ENCODE results near the gene GLI2.
A peak's percentile ranks its signal among the peaks of the same experiment; 100 is the strongest.

The GLI2 gene

GRCh38 chr2:120715353-120715752, 20.3 kb upstream of the GLI2 start:
- no peak for FAIRE-seq

- FAIRE-seq = no peak
Observed at GRCh38 chr2:120715941-120716340, 19.7 kb upstream of the GLI2 start.

- FAIRE-seq = no peak
Observed at GRCh38 chr2:120716641-120717585, 18.8 kb upstream of the GLI2 start.

DNA sequence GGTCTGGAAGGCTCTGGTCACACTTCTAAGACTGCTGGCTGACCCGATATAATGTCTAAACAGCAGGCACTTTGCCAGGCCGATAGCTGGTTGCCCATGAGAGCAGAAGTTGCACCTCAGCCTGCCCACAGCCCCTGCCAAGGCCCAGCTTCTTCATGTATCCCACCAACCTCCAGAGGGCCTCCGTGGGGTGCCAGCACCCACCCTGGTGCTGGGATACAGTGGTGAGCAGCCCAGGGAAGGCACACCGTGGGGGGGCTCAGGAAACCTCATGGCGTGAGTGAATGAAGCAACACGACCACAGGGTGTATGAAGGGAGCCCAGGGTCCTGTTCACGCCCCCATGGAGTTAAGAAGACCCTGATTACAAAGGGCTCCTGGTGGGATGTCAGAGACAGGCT, 16.2 kb upstream of the GLI2 start:
- no peak for FAIRE-seq

- no peak for FAIRE-seq
Observed at GRCh38 chr2:120720231-120720630, 15.4 kb upstream of the GLI2 start.

- no peak for FAIRE-seq
Observed at GRCh38 chr2:120720746-120721375, 14.8 kb upstream of the GLI2 start.

- FAIRE-seq = no peak
Observed at GRCh38 chr2:120722246-120722567, 13.5 kb upstream of the GLI2 start.

DNA sequence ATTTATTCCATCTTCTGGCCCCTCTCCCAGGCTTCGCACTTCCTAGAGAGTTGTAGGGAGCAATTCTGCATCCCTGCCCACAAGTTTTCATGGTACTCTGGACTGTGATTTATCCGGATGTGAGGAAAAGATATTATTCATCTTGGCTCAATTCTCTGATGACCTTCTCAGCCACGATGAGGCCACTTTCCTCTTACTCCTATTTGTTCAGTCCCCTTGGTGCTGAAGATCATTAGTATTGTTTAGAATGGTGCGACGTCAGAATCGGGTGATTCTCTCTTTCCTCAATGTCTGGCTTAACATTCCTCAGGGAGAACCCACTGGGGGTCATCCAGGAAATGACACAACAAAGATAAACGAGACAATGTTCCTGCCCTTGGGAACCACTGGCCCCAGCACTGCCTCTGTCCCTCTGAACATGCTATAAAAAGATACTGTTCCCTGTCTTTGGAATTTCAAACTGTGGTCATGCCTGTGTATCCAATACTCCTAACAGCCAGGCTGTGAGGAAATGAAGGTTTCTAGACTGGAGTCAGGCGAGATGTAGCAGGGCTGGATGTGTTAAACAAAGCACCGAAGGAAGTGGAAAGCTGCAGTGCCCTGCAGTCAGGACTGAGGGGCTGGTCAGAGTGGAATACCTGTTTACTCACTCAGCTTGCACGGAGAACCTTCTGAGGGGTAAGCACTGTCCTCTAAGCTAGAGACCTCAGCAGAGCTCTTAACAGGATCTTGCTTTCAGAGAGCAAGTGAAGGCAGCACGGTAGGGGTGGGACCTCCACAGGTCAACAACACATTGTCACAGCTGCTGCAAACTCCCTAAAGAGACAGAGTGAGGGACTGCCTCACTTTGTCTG, 12.9 kb upstream of the GLI2 start:
- no peak for FAIRE-seq

GRCh38 chr2:120726245-120726644, 9.4 kb upstream of the GLI2 start:
- no peak for FAIRE-seq

- FAIRE-seq = peak; percentile 94
Observed at GRCh38 chr2:120729406-120730399, 6.0 kb upstream of the GLI2 start.

DNA sequence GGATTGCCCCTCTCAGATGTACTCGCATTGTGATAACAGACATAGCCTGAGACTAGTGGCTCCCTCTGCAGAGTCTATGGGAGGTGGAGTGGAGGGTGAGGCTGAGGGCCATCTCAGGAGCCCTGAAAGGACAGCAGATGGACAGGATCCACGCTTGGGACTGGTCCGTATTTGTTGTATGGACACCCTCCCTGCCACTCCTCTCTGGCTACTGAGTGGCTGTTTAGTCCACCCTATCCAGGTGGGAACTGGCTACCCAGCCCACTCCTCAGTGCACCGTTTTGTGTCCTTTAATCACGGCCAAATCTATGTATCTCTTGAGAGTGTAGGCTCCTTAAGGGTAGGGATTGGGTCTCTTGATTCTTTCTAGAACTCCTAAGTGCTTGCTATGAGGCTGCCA, 4.5 kb upstream of the GLI2 start:
- FAIRE-seq = no peak

GRCh38 chr2:120732506-120733237, 3.0 kb upstream of the GLI2 start:
- no peak for FAIRE-seq

- no peak for FAIRE-seq
Observed at GRCh38 chr2:120733238-120733932, 2.3 kb upstream of the GLI2 start.

- FAIRE-seq = no peak
Observed at GRCh38 chr2:120734930-120735651, 577 bp upstream of the GLI2 start.

GRCh38 chr2:120736202-120736623, 545 bp downstream of the GLI2 start:
- no peak for FAIRE-seq

DNA sequence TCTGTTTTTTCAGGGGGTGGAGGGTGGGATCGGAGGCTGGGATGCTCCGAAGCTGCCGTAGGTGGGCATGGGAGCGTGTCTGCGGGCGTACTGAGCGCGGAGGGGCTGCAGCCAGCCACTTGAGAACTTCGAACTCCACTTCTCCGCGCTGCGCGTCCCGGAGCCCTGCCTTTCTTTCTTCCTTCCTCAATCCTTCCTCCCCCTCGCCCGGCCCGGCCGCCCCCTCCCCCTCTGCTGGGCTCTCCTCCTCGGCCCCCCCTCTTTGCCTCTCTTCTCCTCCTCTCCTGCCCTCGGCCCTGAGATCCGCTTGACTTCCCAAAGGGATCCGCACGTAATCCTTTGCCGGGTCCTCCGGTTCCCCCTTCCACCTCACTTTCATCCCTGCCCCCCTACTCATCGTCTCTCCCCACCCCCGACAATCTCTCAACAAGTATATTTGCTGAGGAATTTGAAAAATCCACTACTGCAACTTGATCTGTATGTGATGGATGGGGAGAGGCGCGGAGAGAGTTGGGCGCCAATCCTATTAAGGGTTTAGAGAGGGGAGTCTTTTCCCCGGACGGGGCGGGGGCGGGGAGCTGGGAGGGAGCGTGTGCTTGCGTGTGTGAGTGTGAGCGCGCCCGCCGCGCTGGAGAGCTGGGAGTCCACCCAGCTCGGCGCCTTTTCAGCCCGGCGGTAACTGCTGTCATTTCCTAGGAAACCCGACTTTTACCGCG, 1.1 kb downstream of the GLI2 start:
- FAIRE-seq = no peak

DNA sequence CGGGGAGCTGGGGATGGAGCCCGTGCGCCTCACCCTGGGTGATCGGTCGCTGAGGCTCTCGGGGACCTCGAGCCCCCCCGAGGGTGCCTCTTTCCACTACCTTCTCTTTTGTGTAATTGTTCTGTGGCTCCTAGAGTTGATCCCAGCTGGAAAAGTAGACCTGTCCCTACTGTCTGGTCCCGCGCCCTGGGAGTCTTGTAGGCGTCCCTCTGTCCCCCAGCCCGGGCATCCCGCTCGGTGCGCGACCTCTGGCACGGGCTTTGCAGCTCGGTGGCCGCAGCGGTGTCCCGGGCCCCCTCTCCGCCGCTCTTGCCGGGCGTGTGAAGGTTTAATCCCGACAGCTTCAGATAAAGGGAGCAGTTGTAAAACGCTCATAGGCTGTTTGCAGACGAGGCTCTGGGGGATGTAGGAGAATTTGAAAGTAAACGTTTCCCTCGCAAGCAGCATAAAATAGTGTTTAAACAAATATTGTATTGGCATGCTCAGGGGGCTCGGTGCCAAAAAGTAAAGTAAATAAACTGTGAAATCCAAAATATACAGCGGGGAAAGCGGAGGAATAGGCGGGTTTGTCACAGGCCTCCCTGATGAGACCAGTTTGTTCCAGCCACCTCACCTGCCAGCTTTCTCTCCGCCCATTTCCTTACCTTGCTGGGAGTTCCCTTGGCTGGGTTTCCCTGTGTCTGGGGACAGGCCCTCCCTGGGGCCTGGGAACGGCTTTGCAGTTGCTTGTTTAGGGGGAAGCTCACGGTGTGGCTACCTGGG, 1.9 kb downstream of the GLI2 start:
- no peak for FAIRE-seq

DNA sequence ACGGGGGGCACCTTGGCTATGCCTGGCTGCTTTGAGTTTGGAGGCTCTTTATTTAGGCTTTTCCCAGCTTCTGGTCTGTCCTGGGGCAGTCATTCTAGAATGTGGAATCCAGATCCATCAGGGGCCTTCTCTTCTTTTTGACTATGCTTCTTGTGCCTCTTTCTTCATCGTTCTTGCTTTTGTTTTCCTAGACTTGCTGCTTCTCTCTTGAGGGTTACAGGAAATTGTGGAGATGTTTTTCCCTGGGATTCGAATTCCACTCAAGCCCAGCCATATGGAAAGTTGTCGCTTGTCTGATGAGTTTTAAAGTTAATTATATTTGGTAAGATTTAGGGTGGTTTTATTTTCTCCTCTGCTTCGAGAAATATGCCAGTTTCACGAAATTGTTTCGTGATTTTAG, 2.4 kb downstream of the GLI2 start:
- no peak for FAIRE-seq
